ENCODE measurements around the gene TCN2. TPM values are rescaled to one million over a fixed set of nuclear protein-coding genes. Genes with fewer than 3 reads are reported as not detected.
"Not testable (repeated sequence)": the region's sequence is repeated elsewhere in the genome, so short reads cannot be mapped to it uniquely, and the experiment has no call there.

The TCN2 gene
- total RNA-seq, 1 experiment from 2014 or later: 17.1 TPM

- in situ Hi-C loops (cut with HindIII; ENCODE audit: low sequenced_read_pairs): no loop called here
- DNase-seq (ENCODE audit: low spot score): no peak
Observed at GRCh38 chr22:30671071-30671470, 64.1 kb downstream of the TCN2 start.

- in situ Hi-C loops (cut with HindIII; ENCODE audit: low sequenced_read_pairs): no loop called here
- DNase-seq (ENCODE audit: low spot score): no peak
Observed at GRCh38 chr22:30673136-30673535, 66.2 kb downstream of the TCN2 start.

GRCh38 chr22:30674482-30674881, 67.5 kb downstream of the TCN2 start:
- no peak for DNase-seq (ENCODE audit: low spot score)
- in situ Hi-C loops (cut with HindIII; ENCODE audit: low sequenced_read_pairs): no loop called here

GRCh38 chr22:30675436-30675835, 68.5 kb downstream of the TCN2 start:
- in situ Hi-C loops (cut with HindIII; ENCODE audit: low sequenced_read_pairs): no loop called here
- peak; percentile 68 for DNase-seq (ENCODE audit: low spot score)

- DNase-seq (ENCODE audit: low spot score); in situ Hi-C loops (cut with HindIII; ENCODE audit: low sequenced_read_pairs): not testable (repeated sequence)
Observed at GRCh38 chr22:30676565-30676964, 69.6 kb downstream of the TCN2 start.

Other genes with a start within 250 kb of the TCN2 start
- 20.5 and 23.2 TPM in 2 replicates for gene RNF215, start 219.8 kb upstream of the TCN2 start, total RNA-seq (2014; rRNA removed; shearing (Covaris generic))
- 13.1 and 15.8 TPM in 2 replicates for gene SEC14L2, start 210.2 kb upstream of the TCN2 start, total RNA-seq (2014; rRNA removed; shearing (Covaris generic))
- 79.7 and 96.7 TPM in 2 replicates for gene MTFP1, start 181.4 kb upstream of the TCN2 start, total RNA-seq (2014; rRNA removed; shearing (Covaris generic))
- not detected in 2 replicates for gene SEC14L3, start 135.2 kb upstream of the TCN2 start, total RNA-seq (2014; rRNA removed; shearing (Covaris generic))
- not detected in 2 replicates for gene SEC14L4, start 101.5 kb upstream of the TCN2 start, total RNA-seq (2014; rRNA removed; shearing (Covaris generic))
- not detected in 2 replicates for gene SEC14L6, start 60.4 kb upstream of the TCN2 start, total RNA-seq (2014; rRNA removed; shearing (Covaris generic))
- gene GAL3ST1, start 32.5 kb upstream of the TCN2 start, total RNA-seq (2014; rRNA removed; shearing (Covaris generic)): 3.9 TPM in 1 of 2 replicates, not detected in the other
- gene PES1, start 15.3 kb upstream of the TCN2 start, total RNA-seq (2014; rRNA removed; shearing (Covaris generic)): 133 and 162 TPM in 2 replicates
- gene SLC35E4, start 28.6 kb downstream of the TCN2 start, total RNA-seq (2014; rRNA removed; shearing (Covaris generic)): 6.3 and 15.5 TPM in 2 replicates
- 4.5 and 5.1 TPM in 2 replicates for gene DUSP18, start 60.7 kb downstream of the TCN2 start, total RNA-seq (2014; rRNA removed; shearing (Covaris generic))
- gene OSBP2, start 87.7 kb downstream of the TCN2 start, total RNA-seq (2014; rRNA removed; shearing (Covaris generic)): 3.0 and 4.4 TPM in 2 replicates